K562 (cell line): ENCODE data around the gene LGI4. TPM values are rescaled to one million over a fixed set of nuclear protein-coding genes. Genes with fewer than 3 reads are reported as not detected.

Source experiments
- ARNT ChIP-seq, 2 experiments: fragments of 450-650 bp; IDR thresholded peaks; 2 replicates each; pipeline ENCODE4 v1.6.1; 2016; ENCODE audit warnings: mild to moderate bottlenecking in 1 of 2
- CC2D1A ChIP-seq: fragments of 450-650 bp; IDR thresholded peaks from 2 replicates; pipeline ENCODE4 v1.6.1; 2017; ENCODE audit warnings: mild to moderate bottlenecking
- DIDO1 ChIP-seq: fragments of 450-650 bp; IDR thresholded peaks from 2 replicates; pipeline ENCODE4 v1.6.1; 2016; ENCODE audit warnings: low read depth, missing biosample characterization, missing genetic modification characterization
- DPF2 ChIP-seq: fragments of 450-650 bp; IDR thresholded peaks from 2 replicates; pipeline ENCODE4 v1.6.1; 2016
- ETS1 ChIP-seq: conservative IDR thresholded peaks from 2 replicates; pipeline ENCODE4 v1.6.1; 2011; ENCODE audit warnings: low read depth, mild to moderate bottlenecking, low read length; ENCODE audit not compliant: control insufficient read depth
- FOXJ2 ChIP-seq: fragments of 200-800 bp; sonication (Bioruptor generic); IDR thresholded peaks from 2 replicates; pipeline ENCODE4 v1.6.1; 2016; ENCODE audit warnings: missing genetic modification characterization, missing compliant biosample characterization
- FOXJ3 ChIP-seq: sonication (generic); formaldehyde crosslinking; IDR thresholded peaks from 2 replicates; pipeline ENCODE4 v1.4.0; 2020; ENCODE audit warnings: mild to moderate bottlenecking, missing genetic modification reagents
- FOXO4 ChIP-seq: fragments of 450-650 bp; formaldehyde crosslinking; IDR thresholded peaks from 2 replicates; pipeline ENCODE4 v1.4.0; 2020; ENCODE audit warnings: mild to moderate bottlenecking, moderate library complexity
- NFATC3 ChIP-seq: fragments of 450-650 bp; IDR thresholded peaks from 2 replicates; pipeline ENCODE4 v1.6.1; 2017; ENCODE audit warnings: mild to moderate bottlenecking
- PHF21A ChIP-seq: fragments of 450-650 bp; IDR thresholded peaks from 2 replicates; pipeline ENCODE4 v1.6.1; 2017; ENCODE audit warnings: low read depth, borderline replicate concordance
- POLR3A ChIP-seq: IDR thresholded peaks from 2 replicates; pipeline ENCODE4 v1.6.1; 2011; ENCODE audit warnings: borderline replicate concordance, mild to moderate bottlenecking, moderate library complexity; ENCODE audit not compliant: insufficient read length, insufficient read depth; ENCODE audit errors: extremely low read depth
- PRMT5 ChIP-seq: sonication (generic); formaldehyde crosslinking; IDR thresholded peaks from 2 replicates; pipeline ENCODE4 v1.5.0; 2020; ENCODE audit warnings: missing genetic modification reagents
- PTBP1 ChIP-seq: fragments of 200-400 bp; formaldehyde crosslinking; IDR thresholded peaks from 2 replicates; pipeline ENCODE4 v1.6.1; 2017; ENCODE audit warnings: low read depth, low read length
- RNF219 ChIP-seq: fragments of 250-450 bp; sonication (Bioruptor Pico); IDR thresholded peaks from 2 replicates; pipeline ENCODE4 v1.5.0; 2022; ENCODE audit warnings: mild to moderate bottlenecking
- ZFP1 ChIP-seq: fragments of 450-650 bp; formaldehyde crosslinking; IDR thresholded peaks from 2 replicates; pipeline ENCODE4 v1.4.0; 2020; ENCODE audit warnings: mild to moderate bottlenecking, mixed read lengths
- ZNF134 ChIP-seq: fragments of 250-450 bp; sonication (Bioruptor Pico); conservative IDR thresholded peaks from 2 replicates; pipeline ENCODE4 v1.4.0; 2020
- ZNF436 ChIP-seq: fragments of 250-450, 450-650 bp; sonication (Bioruptor Pico); formaldehyde crosslinking; IDR thresholded peaks from 2 replicates; pipeline ENCODE4 v1.7.0; 2020; ENCODE audit warnings: mild to moderate bottlenecking
- ZSCAN32 ChIP-seq: fragments of 450-650 bp; formaldehyde crosslinking; IDR thresholded peaks from 2 replicates; pipeline ENCODE4 v1.4.0; 2020; ENCODE audit warnings: mild to moderate bottlenecking, moderate library complexity
- polyA plus RNA-seq, 8 experiments: library from polyadenylated mRNA; depleted of rRNA in 4 of 8; stranded (reverse) in 5 of 8; unstranded in 3 of 8; fragments of >200 nt; fragmentation: Nextera tagmentation in 2 of 8; fragmentation: Illumina TruSeq in 1 of 8; extraction: Ambion mirVana in 2 of 8; extraction: Trizol in 1 of 8; gene quantifications; 2 replicates each; pipeline versions ENCODE4 v1.2.1 to v1.2.3, GENCODE V29; 2011 to 2014; ENCODE audit warnings: inconsistent platforms in 1 of 8, missing spikeins in 1 of 8
- total RNA-seq, 7 experiments: library from RNA; depleted of rRNA in 6 of 7; stranded (reverse); fragments of >200 nt in 6 of 7; fragmentation: Illumina TruSeq in 2 of 7; extraction: Trizol in 2 of 7; gene quantifications; 2 replicates each; pipeline versions ENCODE4 v1.2.1 to v1.2.3, GENCODE V29; 2011 to 2021; ENCODE audit warnings: low replicate concordance in 1 of 7
- TF ChIP-seq, protein P1 (sequence below): fragments of 450-650 bp; IDR thresholded peaks from 2 replicates; pipeline ENCODE4 v1.6.1; 2016; ENCODE audit warnings: mild to moderate bottlenecking
- TF ChIP-seq, protein P2 (sequence below): fragments of 200-800 bp; sonication (Bioruptor generic); IDR thresholded peaks from 2 replicates; pipeline ENCODE4 v1.6.1; 2017; ENCODE audit warnings: missing genetic modification characterization, missing compliant biosample characterization

LGI4 gene
- total and polyA plus RNA-seq, 9 of the 15 experiments (the other 6 are each of a cell fraction or from before 2014, with no cell fraction given) = 0.14 to 0.30 (median 0.24) TPM; not detected in 4

- 0 out of 2 replicates have a peak, but pooled peaks have one; percentile 65 for TF ChIP-seq FOXO4
- no peak for TF ChIP-seq ZSCAN32 (CRISPR knock-in tag)
- TF ChIP-seq ETS1 = no peak
- TF ChIP-seq DPF2 = peak; percentile 51; the same call in 1 of the 2 replicates
- no peak for TF ChIP-seq FOXJ3 (CRISPR knock-in tag)
- TF ChIP-seq NFATC3 = no peak
- TF ChIP-seq DIDO1 (tag) = no peak
- 0 out of 2 replicates have a peak, but pooled peaks have one; percentile 35 for TF ChIP-seq PTBP1
- TF ChIP-seq ZNF134 = peak; percentile 57; the same call in 1 of the 2 replicates
- TF ChIP-seq RNF219 = peak; percentile 74; the same call in 1 of the 2 replicates
- peak; percentile 79 for TF ChIP-seq ZFP1 (CRISPR knock-in tag)
- no peak for TF ChIP-seq PHF21A
- no peak for TF ChIP-seq PRMT5 (CRISPR knock-in tag)
- TF ChIP-seq, protein P1, sequence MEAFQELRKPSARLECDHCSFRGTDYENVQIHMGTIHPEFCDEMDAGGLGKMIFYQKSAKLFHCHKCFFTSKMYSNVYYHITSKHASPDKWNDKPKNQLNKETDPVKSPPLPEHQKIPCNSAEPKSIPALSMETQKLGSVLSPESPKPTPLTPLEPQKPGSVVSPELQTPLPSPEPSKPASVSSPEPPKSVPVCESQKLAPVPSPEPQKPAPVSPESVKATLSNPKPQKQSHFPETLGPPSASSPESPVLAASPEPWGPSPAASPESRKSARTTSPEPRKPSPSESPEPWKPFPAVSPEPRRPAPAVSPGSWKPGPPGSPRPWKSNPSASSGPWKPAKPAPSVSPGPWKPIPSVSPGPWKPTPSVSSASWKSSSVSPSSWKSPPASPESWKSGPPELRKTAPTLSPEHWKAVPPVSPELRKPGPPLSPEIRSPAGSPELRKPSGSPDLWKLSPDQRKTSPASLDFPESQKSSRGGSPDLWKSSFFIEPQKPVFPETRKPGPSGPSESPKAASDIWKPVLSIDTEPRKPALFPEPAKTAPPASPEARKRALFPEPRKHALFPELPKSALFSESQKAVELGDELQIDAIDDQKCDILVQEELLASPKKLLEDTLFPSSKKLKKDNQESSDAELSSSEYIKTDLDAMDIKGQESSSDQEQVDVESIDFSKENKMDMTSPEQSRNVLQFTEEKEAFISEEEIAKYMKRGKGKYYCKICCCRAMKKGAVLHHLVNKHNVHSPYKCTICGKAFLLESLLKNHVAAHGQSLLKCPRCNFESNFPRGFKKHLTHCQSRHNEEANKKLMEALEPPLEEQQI = no peak
- no peak for TF ChIP-seq CC2D1A
- TF ChIP-seq ZNF436 (CRISPR knock-in tag) = no peak
- TF ChIP-seq, protein P2, sequence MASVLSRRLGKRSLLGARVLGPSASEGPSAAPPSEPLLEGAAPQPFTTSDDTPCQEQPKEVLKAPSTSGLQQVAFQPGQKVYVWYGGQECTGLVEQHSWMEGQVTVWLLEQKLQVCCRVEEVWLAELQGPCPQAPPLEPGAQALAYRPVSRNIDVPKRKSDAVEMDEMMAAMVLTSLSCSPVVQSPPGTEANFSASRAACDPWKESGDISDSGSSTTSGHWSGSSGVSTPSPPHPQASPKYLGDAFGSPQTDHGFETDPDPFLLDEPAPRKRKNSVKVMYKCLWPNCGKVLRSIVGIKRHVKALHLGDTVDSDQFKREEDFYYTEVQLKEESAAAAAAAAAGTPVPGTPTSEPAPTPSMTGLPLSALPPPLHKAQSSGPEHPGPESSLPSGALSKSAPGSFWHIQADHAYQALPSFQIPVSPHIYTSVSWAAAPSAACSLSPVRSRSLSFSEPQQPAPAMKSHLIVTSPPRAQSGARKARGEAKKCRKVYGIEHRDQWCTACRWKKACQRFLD (CRISPR knock-in tag) = peak; percentile 95
- TF ChIP-seq FOXJ2 (tag) = no peak
- no peak for TF ChIP-seq POLR3A
- TF ChIP-seq ARNT (IDR thresholded peaks at IDR 0.05) = 0 out of 4 replicates have a peak, but pooled peaks of 1 of the 2 experiments have one; percentile 41
Measured at GRCh38 chr19:35165200-35166058, 30.6 kb upstream of the LGI4 start (continued).
